GM21381 (cell line): ENCODE data around the gene ZNF436.
"Not testable (repeated sequence)": the region's sequence is repeated elsewhere in the genome, so short reads cannot be mapped to it uniquely, and the experiment has no call there.

Source experiments
- ATAC-seq: cut with Tn5 transposase; IDR thresholded peaks from one replicate; pipeline ENCODE4 v1.9.1; 2021; ENCODE audit warnings: mild to moderate bottlenecking, moderate library complexity; ENCODE audit not compliant: unreplicated experiment

The ZNF436 gene

DNA sequence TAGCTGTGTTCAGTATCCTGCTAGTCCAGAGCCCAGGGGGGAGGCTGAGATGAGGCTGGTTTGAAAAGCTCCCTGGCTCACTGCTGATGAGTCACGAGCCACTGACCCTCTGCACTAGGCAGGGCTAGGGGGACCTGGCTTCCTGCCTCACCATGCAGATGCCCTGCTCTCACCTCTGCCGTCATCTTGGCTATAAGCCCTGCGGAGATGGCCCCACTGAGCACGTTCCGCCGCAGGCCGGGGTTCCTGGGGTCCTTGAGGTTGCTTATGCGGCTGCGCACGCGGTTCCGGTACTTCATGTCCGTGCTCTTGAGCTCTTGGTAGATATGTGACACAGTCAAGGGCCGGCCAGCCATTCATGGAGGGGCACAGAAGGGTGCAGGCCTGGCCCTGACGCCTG is 24.1 kb upstream of the ZNF436 start:
- ATAC-seq = no peak

DNA sequence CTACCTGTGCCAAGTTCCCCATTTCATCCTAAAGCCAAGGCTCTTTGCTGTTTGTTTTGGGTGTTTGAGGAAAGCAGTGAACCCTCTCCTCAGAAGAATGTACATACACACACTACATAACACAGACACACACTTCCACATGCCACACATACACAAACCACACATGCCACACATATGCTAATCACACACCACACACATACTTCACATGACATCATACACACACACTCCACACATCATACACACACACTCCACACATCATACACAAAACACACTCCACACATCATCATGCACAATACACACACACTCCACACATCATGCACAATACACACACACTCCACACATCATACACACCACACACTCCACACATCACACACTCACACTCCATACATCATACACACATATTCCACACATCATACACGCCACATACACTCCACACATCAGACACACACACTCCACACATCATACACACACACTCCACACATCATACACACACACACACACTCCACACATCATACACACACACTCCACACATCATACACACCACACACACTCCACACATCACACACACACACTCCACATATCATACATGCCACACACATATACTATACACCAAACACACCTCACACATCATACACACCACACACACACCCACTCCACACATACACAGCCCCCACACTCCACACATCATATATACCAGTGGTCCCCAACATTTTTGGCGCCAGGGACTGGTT is 22.7 kb upstream of the ZNF436 start:
- no peak for ATAC-seq

DNA sequence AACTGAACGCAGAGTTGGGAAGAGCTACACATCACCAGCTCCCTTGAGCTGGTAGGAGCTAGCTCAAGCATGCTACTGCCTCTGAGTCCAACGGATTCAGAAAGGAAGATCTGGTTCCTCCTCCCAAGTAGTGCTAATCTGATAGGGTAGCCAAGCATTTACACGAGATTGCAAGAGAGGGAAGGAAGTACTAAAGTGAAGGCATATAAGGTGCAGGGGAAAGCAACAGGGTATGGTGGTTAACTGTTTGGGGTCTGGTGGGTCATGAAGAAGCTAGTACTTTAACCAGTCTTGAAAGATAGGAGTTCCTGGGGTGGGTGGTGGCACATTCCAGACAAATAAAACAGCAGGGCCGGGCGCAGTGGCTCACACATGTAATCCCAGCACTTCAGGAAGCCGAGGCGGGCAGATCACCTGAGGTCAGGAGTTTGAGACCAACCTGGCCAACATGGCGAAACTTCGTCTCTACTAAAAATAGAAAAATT is 20.2 kb upstream of the ZNF436 start:
- no peak for ATAC-seq

DNA sequence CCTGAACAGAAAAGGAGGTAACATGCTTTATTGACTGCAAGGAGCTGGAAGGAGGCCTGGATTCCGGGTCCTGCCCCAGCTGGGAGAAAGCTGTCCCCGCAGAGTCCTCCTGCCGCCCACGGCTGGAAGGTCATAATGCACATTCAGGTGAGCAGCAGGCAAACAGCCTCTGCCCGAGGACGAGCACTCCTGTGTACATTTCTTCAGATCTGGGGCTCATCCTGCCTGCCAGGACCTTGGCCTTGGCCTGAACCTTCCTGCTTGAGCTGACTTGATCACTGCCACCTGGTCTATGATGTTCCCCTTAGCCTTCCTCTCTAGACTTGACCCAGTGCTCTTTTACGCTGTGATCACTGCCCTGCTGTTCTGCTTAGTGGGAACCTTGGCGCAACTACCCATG is 17.9 kb upstream of the ZNF436 start:
- no peak for ATAC-seq

GRCh38 chr1:23385119-23385621 is 15.5 kb upstream of the ZNF436 start:
- no peak for ATAC-seq

DNA sequence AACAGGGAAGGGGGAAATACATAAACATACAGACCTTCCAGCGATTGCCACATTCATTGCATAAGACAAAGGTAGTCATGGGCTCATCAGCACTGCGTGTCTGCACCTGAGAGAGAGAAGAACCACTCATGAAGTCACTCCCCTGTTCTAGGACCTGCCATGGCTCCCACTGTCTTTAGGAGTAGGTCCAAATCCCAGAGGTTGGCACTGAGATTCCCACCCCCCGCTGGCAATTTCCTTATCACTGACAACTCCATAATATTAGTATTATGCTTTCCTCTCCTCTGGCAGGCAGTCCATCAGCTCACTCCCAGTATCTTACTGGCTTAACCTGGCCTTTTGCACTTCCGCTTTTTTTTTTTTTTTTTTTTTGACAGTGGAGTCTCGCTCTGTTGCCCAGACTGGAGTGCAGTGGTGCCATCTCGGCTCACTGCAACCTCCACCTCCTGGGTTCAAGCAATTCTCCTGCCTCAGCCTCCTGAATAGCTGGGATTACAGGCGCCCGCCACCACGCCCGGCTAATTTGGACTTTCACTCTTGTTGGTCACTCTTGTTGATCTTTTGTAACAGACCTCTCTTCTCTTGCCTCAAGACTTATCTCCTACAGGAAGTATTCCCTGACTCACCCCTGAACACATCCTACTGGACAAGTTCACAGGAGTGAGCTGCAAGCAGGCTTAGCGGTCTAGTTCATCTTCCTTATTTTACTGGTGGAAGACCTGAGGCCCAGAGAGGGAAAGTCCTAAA is 14.8 kb upstream of the ZNF436 start:
- ATAC-seq = no peak

- no peak for ATAC-seq
Measured at GRCh38 chr1:23383577-23384311, 14.1 kb upstream of the ZNF436 start.

- ATAC-seq = no peak
Measured at GRCh38 chr1:23381233-23381885, 11.7 kb upstream of the ZNF436 start.

- ATAC-seq = no peak
Measured at GRCh38 chr1:23380719-23381118, 11.1 kb upstream of the ZNF436 start.

DNA sequence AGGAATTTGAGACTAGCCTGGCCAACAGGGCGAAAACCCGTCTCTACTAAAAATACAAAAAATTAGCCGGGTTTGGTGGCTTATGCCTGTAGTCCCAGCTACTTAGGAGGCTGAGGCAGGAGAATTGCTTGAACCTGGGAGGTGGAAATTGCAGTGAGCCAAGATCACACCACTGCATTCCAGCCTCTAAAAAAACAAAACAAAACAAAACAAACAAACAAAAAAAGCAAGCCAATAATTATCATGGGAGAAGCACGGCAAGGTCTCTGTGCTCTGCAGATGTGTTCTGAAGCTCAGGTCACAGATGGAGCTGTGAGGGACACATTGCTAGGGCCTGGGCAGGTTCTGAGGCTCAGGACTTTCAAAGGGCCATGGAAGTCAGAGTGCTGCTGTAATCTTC is 10.6 kb upstream of the ZNF436 start:
- not testable (repeated sequence) for ATAC-seq

- ATAC-seq = no peak
Measured at GRCh38 chr1:23376890-23377811, 7.5 kb upstream of the ZNF436 start.

GRCh38 chr1:23374079-23374735 is 4.6 kb upstream of the ZNF436 start:
- ATAC-seq = not testable (repeated sequence)

DNA sequence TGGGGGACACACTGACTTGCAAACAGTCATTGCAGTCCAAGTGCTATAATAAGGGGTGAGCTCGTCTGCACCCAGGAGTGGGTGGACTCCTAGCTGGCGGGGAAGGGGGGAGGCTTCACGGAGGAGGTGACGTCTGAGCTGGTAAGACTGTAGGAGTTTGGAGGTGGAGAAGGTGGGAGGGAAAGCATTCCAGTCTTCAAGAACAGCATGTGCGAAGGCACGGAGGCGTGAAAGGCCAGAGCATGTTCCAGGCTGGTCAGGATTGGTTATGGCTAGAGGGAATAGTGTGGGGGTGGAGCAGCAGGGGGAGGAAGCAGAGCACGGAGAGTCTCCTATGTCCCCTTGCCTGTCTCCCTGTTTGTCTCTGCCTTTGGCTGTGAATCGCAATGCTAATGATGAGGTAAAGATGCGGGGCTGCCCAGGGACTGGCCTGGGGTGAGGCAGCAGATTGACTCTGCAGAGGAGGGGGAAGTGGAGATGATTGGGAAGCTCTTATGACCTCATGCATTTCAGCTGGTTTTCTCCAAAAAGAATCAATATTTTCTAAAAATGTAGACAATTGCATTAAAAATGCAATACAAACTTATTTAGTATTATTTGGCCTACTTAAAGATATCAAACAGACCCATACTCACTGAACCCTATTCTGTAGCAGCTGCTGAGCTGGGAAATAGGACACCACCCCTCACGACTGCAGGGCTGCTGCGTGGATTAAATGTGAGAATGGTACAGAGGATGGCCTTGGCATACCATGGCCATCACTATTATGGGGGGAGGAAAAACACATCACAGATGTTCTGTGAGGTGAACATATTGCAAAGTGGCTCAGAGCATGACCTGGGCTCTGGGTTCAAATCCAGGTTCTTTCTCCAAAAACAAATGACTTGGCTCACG is 2.6 kb upstream of the ZNF436 start:
- no peak for ATAC-seq

- no peak for ATAC-seq
Measured at GRCh38 chr1:23370709-23371584, 1.3 kb upstream of the ZNF436 start.

- no peak for ATAC-seq
Measured at GRCh38 chr1:23370330-23370708, 683 bp upstream of the ZNF436 start.

GRCh38 chr1:23368562-23369334 is 888 bp downstream of the ZNF436 start:
- peak; percentile 58 for ATAC-seq
